Measurements from ENCODE around the gene NPTX2. TPM values are rescaled to one million over a fixed set of nuclear protein-coding genes. Genes with fewer than 3 reads are reported as not detected.

Gene NPTX2
- polyA plus RNA-seq, 4 donors, result 2.3 to 10.2 (median 5.0) TPM

Other genes with a start within 250 kb of the NPTX2 start
- gene BAIAP2L1, start 216.2 kb upstream of the NPTX2 start, polyA plus RNA-seq (ENCODE audit: insufficient read length in 4 of 4), result 10 to 100 TPM in 3 of 4 donors, 1 to 10 TPM in 1; 2.3 to 15.6 (median 14.0) TPM